ENCODE results near the gene APBB1IP.

Gene APBB1IP

GRCh38 chr10:26554246-26554645 lies 116.1 kb downstream of the APBB1IP start:
- H3K4me3 ChIP-seq (ENCODE audit: insufficient read depth, low read length, poor library complexity, severe bottlenecking), result no peak overlapping the region
- H3K9me2 ChIP-seq (replicated peaks; ENCODE audit: insufficient read depth, low read length), result no peaks in the 10 kb centered on the region
- H3K4me2 ChIP-seq (ENCODE audit: low read depth, low read length, poor library complexity, severe bottlenecking), result no peak overlapping the region
- H3F3A ChIP-seq (ENCODE audit: insufficient read depth), result 0 out of 2 replicates have a peak, but pooled peaks cover 14% of the 10 kb centered on the region
- H2AFZ ChIP-seq (ENCODE audit: low read depth, low read length, severe bottlenecking), result no peak overlapping the region
- H3K27me3 ChIP-seq (ENCODE audit: low read length), result no peaks in the 10 kb centered on the region
- no peaks in the 10 kb centered on the region for H3K9me3 ChIP-seq (ENCODE audit: insufficient read depth, low read length)
- no peaks in the 10 kb centered on the region for H4K20me1 ChIP-seq (ENCODE audit: low read depth, low read length)
- no peak for TF ChIP-seq EZH2phosphoT487 (conservative IDR thresholded peaks at IDR 0.05; ENCODE audit: low read length)
- no peak for TF ChIP-seq CTCF (IDR thresholded peaks at IDR 0.05; ENCODE audit: insufficient read depth, low read length, poor library complexity, severe bottlenecking)
- H3K79me2 ChIP-seq (ENCODE audit: insufficient read depth, low read length), result no peaks in the 10 kb centered on the region
- no peak overlapping the region for H3K9ac ChIP-seq (ENCODE audit: low read length)
- H3K27ac ChIP-seq (ENCODE audit: low read depth, low read length), result no peak overlapping the region
- peaks cover 32% of the 10 kb centered on the region for H3K36me3 ChIP-seq (ENCODE audit: low read length)

- Histone ChIP-seq H3K27ac (ENCODE audit: low read depth, low read length) (no peak overlapping the region), H2AFZ (ENCODE audit: low read depth, low read length, severe bottlenecking) (no peak overlapping the region), H3K4me2 (ENCODE audit: low read depth, low read length, poor library complexity, severe bottlenecking) (no peak overlapping the region), H3F3A (ENCODE audit: insufficient read depth) (no peaks in the 10 kb centered on the region), H3K79me2 (ENCODE audit: insufficient read depth, low read length) (no peaks in the 10 kb centered on the region), H3K9me3 (ENCODE audit: insufficient read depth, low read length) (no peaks in the 10 kb centered on the region), H4K20me1 (ENCODE audit: low read depth, low read length) (no peaks in the 10 kb centered on the region), H3K9me2 (replicated peaks; ENCODE audit: insufficient read depth, low read length) (no peaks in the 10 kb centered on the region), H3K27me3 (ENCODE audit: low read length) (no peaks in the 10 kb centered on the region), H3K36me3 (ENCODE audit: low read length) (peaks cover 30% of the 10 kb centered on the region), H3K4me3 (ENCODE audit: insufficient read depth, low read length, poor library complexity, severe bottlenecking) (no peak overlapping the region), H3K9ac (ENCODE audit: low read length) (no peak overlapping the region)
- TF ChIP-seq CTCF (IDR thresholded peaks at IDR 0.05; ENCODE audit: insufficient read depth, low read length, poor library complexity, severe bottlenecking) (no peak), EZH2phosphoT487 (conservative IDR thresholded peaks at IDR 0.05; ENCODE audit: low read length) (no peak)
Observed at GRCh38 chr10:26555719-26556368, 117.7 kb downstream of the APBB1IP start.

- H3K79me2 ChIP-seq (ENCODE audit: insufficient read depth, low read length), result no peaks in the 10 kb centered on the region
- no peak overlapping the region for H3K4me3 ChIP-seq (ENCODE audit: insufficient read depth, low read length, poor library complexity, severe bottlenecking)
- no peaks in the 10 kb centered on the region for H3K27me3 ChIP-seq (ENCODE audit: low read length)
- no peaks in the 10 kb centered on the region for H3K9me3 ChIP-seq (ENCODE audit: insufficient read depth, low read length)
- no peaks in the 10 kb centered on the region for H4K20me1 ChIP-seq (ENCODE audit: low read depth, low read length)
- H3K27ac ChIP-seq (ENCODE audit: low read depth, low read length), result no peak overlapping the region
- H3K9me2 ChIP-seq (replicated peaks; ENCODE audit: insufficient read depth, low read length), result no peaks in the 10 kb centered on the region
- peaks cover 34% of the 10 kb centered on the region for H3K36me3 ChIP-seq (ENCODE audit: low read length)
- TF ChIP-seq EZH2phosphoT487 (conservative IDR thresholded peaks at IDR 0.05; ENCODE audit: low read length) (no peak), CTCF (IDR thresholded peaks at IDR 0.05; ENCODE audit: insufficient read depth, low read length, poor library complexity, severe bottlenecking) (peak; percentile 32)
- H2AFZ ChIP-seq (ENCODE audit: low read depth, low read length, severe bottlenecking), result no peak overlapping the region
- no peaks in the 10 kb centered on the region for H3F3A ChIP-seq (ENCODE audit: insufficient read depth)
- no peak overlapping the region for H3K4me2 ChIP-seq (ENCODE audit: low read depth, low read length, poor library complexity, severe bottlenecking)
- no peak overlapping the region for H3K9ac ChIP-seq (ENCODE audit: low read length)
Observed at GRCh38 chr10:26556748-26557640, 118.9 kb downstream of the APBB1IP start.
